HG03095 (cell line): Measurements from ENCODE around the gene HTRA3.

Experiments
- ATAC-seq: cut with Tn5 transposase; IDR thresholded peaks from one replicate; pipeline ENCODE4 v1.9.1; 2021; ENCODE audit warnings: moderate library complexity; ENCODE audit not compliant: unreplicated experiment

The HTRA3 gene

DNA sequence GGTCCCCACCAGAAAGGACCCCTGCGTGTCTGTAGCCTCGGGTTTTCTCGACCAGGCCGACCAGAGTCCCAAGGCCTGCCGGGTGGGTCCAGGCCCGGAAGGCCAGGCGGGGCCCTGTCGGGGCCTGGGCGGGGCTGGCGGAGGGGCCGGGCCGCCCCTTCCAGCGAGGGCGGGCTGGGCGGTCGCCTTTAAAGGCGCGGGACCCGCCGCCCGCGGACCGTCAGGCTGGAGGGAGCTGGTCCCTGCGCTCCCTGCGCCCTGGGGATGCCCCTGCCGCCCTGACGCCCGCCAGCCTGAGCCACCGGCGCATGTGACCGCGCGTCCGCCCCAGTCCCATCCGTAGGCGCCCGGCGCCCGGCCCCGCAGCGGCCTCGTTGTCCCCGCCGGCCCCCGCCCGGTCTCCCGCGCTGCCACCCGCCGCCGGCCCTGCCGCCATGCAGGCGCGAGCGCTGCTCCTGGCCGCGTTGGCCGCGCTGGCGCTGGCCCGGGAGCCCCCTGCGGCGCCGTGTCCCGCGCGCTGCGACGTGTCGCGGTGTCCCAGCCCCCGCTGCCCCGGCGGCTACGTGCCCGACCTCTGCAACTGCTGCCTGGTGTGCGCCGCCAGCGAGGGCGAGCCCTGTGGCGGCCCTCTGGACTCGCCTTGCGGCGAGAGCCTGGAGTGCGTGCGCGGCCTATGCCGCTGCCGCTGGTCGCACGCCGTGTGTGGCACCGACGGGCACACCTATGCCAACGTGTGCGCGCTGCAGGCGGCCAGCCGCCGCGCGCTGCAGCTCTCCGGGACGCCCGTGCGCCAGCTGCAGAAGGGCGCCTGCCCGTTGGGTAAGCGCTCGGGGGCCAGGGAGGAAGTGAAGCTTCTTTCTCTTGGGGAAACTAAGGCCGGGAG lies at the start of gene HTRA3:
Gene HTRA3 (plus strand): TSS at position 220 of the 883 bp plus-strand sequence. CDS start 215 bp downstream, at position 435.
- ATAC-seq, result no peak

DNA sequence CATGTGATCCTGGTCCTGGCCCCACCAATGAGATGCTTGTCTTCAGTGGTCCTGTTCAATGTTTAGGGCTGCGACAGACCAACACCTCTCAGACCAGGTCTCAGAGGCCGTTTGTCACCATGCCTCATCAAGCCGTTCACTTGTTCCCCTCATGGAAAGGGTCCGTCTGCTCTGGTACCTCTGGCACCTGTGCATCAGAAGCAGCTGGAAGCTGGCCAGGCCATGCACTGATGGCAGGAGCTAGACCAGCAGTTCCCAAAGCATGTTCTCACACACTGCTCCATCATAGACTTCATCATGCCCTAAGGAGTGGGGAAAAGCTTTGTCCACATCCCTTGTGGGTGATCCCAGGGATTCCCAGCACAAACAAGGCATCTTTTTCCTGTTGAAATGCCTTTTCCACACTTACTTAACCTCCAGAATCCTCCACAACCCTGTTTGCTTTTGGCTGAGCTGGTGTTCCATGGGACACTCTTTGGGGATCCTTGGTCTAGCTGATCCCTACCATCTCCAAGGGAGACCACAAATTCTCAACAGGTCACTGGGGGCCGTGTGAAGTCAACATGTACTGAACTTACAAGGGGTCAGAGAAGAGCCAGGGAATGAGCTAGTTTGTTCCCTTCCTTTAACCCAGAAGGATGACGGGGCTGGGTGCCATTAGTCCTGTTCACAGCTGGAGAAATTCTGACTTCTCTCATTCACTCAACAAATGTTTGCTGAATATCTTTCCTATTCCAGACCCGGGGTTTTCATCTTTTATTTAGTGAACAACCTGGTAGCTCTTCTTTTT lies 48.7 kb upstream of the HTRA3 start:
- ATAC-seq, result no peak

DNA sequence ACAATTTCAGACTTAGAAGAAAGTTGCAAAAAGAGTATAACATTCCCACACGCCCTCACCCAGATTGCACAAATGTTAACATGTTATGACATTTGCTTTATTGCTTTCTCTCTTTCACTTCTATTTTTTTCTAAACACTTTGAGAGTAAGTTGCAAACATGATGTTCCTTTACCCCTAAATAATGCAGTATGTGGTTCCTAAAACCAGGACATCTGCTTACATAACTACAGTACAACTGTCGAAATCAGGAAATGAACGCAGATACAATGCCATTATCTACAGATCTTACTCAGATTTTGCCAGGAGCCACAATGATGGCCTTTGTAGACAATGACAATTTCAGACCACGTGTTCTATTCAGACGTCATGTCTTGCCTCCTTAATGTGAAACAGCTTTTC lies 48.1 kb upstream of the HTRA3 start:
- ATAC-seq, result no peak

DNA sequence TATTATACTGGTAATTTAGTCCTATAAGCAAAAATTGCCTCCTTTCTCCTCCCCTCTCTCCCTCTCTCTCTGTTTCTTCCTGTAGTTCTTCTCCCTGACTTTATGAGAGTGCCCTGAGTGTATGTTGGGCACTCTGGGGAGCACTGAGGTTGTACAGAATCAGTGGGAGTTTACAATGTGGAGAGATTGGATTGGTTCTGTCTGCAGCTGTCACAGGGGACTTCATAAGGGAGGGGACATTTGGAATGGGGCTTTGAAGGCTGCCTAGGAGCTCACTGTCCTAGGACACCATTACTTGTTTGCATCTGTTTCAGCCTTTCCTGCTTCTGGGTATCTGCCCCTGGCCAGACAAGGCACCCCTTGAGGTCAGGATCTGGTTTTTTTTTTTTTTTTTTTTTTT lies 47.6 kb upstream of the HTRA3 start:
- no peak for ATAC-seq

DNA sequence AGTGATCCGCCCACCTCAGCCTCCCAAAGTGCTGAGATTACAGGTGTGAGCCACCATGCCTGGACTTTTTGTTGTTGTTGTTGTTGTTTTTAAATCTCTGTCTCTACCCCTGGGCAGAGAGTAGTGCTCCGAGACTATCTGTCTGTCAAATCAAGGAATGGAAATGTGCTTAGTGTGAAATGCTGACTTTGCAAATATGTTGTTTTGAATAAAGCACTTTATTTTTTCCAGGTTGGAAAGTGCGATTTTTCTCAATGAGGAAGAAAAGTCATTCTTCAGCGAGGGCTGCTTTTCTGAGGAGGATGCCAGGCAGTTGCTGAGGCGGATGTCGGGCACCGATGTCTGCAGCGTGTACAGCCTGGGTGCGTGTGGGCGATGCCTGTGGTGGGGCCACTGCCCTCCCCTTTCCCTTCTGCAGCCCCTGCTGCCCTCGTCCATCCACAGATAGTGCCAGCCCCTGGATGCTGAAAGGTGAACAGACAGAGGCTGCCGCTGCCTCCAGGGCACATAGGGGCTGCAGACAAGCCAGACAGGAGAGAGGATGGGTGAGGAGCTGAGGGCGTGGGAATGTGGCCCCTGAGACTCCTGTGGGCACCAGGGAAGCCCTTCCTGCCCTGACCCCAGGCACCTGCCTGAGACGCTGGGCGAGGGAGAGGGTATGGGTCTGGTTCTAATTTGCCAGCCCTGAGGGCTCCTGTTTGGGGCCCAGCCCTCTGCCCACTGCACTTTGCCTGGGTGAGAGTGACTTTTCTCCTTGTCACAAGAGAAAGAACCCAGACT lies 46.8 kb upstream of the HTRA3 start:
- ATAC-seq, result no peak

DNA sequence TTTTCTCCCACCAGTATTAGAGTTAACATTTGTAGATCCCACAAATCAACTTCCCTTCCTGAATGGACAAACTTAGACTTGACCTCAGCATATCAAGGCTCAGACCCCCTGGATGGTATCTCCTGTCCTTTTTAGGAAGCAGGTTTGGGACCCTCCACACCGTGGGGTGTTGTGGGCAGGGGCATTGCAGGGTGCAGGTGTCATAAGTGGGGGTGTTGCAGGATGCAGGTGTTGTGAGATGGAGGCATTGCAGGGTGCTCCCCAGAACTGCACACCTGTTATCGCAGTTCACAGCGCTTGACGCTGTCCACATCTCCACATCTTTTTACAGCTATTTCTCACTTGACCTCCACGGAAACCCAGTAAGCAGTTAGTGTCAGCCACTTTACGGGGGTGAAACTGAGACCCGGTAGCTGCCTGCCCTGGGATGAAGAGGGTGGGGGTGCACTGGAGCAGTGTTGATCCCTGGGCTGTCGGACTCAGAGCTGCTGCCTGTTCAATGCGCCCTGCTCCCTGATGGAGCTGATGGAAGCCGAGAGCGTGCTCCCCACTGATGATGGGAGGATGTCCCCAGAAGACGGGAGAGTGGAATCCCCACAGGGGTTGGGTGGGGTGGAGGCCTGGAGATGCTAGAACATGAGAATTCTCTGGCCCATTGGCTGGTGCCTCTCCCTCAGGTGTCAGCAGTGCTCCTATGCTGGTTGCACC lies 45.1 kb upstream of the HTRA3 start:
- ATAC-seq, result no peak

DNA sequence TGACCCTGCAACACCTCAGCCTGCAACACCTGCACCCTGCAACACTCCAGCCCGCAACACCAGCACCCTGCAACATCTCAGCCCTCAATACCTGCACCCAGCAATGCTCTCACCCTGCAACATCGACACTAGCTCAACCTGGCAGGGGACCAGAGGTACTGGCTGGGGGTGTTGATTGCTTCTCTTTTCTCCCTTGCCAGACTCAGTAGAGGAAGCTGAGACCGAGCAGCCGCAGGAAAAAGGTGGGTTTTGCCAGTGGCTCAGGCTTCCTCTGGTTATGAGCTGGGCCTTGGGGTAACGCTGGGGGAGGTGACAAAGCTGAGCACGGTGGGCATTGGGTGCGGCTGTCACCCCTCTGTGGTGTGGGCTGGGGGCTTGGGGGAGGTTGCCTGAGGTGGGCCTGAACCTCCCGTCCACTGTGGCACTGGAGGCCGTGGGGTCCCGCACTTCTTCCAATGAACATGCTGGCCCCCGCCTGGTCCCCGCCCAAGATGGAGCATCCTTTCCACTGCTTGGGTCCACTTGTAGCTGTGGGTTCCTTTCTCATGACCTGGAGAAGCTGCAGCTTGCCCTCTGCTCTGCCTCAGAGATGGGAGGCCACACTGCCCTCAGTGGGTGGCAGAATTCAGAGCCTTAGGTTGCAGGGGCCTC lies 44.5 kb upstream of the HTRA3 start:
- no peak for ATAC-seq

DNA sequence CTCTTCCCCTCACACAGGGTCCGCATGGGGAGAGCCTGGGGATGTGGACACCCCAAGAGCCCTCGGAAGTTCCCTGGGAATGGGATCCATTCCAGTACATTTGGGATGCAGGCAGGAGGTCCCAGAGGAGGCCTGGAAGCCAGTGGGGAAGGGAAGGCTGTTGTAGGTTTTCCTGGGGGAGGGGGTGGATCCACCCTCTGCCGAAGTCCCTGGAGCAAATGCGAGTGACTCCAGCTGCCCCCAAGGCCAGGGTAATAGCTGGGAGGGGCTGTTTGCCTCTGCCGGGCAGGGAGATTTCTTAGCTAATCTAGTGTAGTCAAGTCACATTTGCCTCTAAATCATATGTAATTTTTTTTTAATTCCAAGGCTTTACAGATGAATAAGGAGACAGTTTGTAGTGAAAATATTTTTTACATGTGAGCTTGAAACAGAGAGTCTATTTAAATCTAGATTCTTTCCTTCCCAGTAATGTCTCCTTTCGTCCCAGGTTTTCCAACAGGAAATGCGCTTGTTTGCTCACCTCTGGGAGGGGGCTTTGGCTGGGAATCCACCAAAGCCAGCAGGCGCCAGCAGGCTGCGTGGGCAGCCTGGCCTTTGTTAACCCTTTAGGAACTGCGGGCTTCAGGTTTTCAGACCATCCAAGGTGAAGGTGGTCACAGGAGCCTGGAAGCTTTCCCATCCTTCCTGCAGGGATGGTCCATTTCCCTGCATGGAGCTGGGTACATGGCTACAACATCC lies 43.7 kb upstream of the HTRA3 start:
- no peak for ATAC-seq

DNA sequence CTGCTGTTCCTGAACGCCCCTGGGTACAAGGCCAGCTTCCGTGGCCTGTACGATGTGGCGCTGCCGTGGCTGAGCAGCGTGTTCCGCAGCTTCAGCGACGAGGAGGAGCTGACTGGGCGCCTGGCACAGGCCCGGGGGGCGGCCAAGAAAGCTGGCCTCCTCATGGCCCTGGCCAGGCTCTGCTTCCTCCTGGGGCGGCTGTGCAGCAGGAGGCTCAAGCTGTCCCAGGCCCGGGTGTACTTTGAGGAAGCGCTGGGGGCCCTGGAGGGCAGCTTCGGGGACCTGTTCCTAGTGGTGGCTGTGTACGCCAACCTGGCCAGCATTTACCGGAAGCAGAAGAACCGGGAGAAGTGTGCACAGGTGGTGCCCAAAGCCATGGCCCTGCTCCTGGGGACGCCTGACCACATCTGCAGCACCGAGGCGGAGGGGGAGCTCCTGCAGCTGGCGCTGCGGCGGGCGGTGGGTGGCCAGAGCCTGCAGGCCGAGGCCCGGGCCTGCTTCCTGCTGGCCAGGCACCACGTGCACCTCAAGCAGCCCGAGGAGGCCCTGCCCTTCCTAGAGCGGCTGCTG lies 42.3 kb upstream of the HTRA3 start:
- no peak for ATAC-seq

DNA sequence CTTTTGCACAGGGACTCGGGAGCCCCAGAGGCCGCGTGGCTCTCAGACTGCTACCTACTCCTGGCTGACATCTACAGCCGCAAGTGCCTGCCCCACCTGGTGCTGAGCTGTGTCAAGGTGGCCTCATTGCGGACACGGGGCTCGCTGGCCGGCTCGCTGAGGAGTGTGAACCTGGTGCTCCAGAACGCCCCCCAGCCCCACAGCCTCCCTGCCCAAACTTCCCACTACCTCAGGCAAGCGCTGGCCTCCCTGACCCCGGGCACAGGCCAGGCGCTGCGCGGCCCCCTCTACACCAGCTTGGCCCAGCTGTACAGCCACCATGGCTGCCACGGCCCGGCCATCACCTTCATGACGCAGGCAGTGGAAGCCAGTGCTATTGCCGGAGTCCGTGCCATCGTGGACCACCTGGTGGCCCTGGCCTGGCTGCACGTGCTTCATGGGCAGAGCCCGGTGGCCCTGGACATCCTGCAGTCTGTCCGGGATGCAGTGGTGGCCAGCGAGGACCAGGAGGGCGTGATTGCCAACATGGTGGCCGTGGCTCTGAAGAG lies 41.7 kb upstream of the HTRA3 start:
- no peak for ATAC-seq

DNA sequence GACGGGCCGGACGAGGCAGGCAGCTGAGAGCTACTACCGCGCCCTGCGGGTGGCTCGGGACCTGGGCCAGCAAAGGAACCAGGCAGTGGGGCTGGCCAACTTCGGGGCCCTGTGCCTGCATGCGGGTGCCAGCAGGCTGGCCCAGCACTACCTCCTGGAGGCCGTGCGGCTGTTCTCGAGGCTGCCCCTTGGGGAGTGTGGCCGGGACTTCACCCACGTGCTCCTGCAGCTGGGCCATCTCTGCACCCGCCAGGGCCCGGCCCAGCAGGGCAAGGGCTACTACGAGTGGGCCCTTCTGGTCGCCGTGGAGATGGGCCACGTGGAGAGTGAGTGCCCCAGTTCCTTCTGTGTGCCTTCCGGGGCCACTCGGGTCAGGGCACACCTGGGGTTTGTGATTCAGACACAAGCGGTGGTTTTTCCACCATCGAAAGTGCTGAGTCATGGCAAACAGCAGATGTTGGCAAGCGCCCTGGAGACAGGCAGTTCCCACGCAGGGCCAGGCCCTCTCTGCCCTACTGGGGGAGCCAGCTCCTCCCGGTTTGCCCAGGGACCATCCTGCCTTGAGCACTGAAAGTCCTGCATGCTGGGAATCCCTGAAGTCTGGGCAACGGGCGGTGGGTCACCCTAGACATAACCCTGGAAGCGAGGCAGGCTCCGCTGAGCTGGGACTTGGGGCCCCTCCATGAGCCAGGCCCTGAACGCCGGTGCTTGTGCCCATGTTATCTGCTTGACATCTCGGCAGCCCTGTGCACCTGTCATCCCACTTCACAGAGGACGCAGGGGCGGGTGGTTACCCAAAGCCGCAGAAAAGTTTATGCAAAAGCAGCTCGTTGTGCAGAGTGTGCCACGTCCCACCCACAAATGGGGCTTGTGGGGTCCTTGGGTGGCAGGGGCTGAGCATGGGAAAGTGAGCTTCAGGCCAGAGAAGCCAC lies 41.0 kb upstream of the HTRA3 start:
- ATAC-seq, result peak; percentile 67

DNA sequence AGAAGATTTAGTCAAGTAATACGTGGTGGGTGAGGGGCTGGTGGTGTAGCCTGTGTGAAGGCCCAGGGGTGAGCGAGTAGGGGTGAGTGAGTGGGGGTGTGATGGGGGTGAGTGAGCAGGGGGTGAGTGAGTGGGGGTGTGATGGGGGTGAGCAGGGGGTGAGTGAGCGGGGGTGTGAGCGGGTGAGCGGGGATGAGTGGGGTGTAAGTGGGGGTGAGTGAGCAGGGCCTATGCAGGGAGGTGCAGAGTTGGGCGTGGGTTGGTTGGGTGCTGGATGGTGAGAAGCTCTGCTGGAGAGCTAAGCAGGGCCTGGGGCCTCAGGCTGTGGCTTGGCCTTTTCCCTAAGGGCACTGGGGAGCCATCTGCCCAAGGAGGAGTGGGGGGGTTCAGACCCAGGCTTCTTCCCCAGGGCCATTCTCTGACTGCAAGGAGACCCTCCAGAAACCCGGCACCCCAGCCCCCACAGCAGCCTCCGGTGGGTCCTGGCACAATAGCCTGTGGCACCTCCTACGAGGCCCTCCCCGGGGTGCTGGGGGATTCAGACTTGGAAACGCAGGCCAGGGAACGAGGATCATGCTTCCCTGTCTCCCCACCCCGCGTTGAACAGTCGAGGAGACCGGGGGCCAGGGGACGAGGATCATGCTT lies 40.1 kb upstream of the HTRA3 start:
- ATAC-seq, result no peak

DNA sequence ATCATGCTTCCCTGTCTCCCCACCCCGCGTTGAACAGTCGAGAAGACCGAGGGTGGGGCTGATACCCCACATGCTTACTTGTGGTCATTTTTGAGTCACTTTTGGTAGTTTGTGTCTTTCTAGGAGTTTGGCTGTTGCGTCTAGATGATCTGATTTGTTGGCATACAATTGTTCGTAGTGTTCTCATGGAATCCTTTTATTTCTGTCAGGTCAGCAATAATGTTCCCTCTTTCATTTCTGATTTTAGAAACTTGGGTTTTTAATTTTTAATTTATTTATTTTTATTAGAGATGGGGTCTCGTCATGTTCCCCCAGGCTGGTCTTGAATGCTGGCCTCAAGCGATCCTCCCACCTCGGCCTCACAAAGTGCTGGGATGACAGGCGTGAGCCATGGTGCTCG lies 39.5 kb upstream of the HTRA3 start:
- ATAC-seq, result no peak

DNA sequence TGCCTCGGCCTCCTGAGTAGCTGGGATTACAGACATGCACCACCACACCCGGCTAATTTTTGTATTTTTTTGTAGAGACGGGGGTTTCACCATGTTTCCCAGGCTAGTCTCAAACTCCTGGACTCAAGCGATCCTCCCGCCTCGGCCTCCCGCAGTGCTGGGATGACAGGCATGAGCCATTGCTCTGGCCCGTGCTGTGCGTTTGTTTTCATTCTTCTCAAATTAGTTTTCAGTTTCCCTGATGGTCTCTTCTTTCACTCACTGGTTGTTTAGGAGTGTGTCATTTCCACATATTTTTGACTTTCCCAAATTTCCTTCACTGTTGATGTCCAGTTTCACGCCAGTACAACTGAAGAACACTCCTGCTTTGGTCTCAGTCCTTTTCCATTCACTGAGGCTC lies 38.7 kb upstream of the HTRA3 start:
- no peak for ATAC-seq

DNA sequence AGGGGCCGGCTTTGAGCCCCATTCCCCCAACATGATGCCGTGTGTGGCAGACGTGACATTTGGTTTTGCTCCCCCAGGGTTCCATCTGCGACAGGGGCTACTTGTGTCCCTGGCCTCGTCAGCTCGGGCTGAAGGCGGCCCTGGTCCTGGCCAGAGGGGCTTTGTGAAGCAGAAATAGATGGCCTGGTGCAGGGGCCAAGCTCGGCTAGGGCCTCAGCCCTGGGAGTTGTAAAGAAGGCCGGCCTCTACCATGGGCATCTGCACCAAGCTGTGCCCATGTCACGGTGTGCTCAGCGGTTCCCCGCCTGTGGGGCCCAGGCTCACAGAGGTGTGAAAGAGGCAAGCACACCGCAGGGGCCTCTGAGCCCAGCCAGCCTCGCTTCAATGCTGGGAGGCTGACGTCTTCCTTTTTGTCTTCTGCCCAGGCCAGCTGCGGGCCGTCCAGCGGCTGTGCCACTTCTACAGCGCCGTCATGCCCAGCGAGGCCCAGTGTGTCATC lies 38.0 kb upstream of the HTRA3 start:
- ATAC-seq, result no peak

DNA sequence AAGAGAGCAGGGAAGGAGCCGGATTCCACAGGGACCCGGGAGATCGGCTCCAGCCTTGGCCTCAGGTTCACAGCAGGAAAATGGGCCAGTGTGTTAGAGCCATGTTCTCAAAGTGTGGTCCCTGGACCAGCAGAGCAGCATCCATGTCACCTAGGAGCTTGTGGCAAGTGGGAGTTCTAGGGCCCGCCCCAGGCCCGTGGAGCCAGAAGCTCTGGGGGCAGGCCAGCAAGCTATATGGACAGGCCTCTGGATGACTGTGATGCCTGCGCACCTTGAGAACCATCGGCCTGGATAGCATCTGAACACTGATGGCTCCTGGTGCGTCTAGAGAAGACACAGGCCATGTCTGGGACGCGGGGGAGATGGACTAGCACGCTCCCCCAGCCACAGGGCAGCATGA lies 36.8 kb upstream of the HTRA3 start:
- ATAC-seq, result no peak
